ENCODE data around the gene GID4.
"Not testable (repeated sequence)": the region's sequence is repeated elsewhere in the genome, so short reads cannot be mapped to it uniquely, and the experiment has no call there.

Gene GID4

DNA sequence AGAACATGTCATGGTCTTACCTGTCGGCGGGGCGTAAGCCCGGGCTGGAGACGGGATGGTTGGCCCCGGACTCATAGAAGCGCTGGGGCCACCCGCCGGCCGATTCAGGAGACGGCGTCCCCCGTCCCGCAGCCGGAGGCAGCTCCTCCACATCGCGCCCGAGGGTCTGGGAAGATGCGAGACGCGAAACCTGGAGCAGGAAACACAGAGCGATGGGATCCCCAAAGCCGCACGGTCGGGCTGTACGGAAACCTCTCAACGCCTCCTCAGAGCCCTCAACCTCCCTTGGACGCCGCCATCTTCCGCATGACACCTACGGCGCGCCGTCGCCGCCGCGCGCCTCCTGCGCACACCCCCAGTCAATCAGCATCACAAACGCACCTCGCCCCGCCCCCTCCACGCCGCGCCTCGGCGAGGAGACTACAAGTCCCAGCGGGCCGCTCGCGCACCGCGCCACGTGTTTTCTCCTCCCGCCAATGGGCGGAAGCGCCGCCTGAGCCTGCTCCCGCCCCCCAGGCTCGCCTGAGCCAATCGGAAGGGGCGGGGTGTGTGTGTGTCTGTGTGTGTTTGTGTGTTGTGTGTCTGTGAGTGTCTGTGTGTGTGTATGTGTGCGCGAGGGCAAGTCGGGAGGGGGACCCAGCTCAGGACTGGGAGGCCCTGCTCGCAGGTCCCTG, at the start of gene GID4, which contains the start of gene ATPAF2:
GID4 (plus strand) TSS at position 548 of the 674 bp plus-strand sequence; CDS start at position 605, 57 bp downstream.
ATPAF2 (minus strand) TSS at position 308 of the 674 bp plus-strand sequence; CDS start at position 153, 155 bp downstream.
- DNase-seq = peak; percentile 97 to 99

DNA sequence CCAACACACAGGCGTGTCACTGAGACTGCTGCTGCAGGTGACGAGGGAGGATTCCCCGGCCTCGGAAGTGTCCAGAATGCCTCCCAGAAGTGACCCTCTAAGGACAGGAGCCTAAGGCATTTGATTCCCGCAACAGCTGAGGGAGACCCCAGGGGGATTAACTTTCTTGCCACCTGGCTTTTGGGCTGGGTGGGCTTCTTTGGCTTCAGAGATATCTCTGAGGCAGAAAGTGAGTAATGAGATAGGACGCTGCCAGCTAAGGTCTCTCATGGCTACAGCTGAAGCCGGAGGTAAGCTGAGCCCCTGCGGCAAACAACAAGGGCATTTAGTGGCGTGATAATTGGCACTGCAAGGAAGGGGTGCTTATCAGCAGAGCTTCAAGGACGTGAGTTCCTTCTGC, 49.6 kb upstream of the GID4 start:
- no peak for DNase-seq

DNA sequence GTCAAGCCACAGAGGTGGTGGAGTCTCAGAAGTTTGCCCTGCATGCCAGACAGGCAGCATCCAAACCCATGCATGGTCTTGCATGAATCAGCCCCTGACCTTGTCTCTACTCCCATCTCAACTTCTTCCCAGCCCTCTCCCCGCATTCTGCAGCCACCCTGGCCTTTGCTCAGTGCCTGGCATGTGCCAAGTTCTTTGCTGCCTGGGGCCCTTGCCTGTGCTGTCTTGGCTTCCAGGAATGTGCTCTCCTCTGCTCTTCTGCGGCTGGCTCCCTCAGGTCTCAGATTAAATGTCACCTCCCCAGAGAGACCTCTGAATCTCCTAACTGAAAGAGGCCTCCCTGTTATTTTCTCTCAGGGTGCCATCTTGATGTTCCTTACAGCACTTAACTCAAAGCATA, 48.9 kb upstream of the GID4 start:
- DNase-seq = no peak

DNA sequence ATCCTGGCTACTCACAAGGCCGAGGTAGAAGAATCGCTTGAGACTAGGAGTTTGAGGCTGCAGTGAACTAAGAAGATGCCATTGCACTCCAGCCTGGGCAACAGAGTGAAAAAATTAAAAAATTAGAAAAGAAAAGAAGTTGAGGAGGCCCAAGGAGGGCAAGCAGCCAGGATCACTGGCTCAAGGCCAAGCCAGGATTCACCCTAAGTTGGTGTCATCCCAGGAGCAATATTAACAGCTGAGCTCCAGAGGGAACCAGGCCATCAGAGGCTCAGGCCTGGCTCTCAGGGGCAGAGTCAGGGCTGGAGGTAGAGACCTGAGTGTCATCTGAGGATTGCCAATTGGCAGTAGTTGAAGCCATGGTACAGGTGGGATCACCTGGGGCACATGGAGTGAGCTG, 45.8 kb upstream of the GID4 start:
- no peak for DNase-seq

DNA sequence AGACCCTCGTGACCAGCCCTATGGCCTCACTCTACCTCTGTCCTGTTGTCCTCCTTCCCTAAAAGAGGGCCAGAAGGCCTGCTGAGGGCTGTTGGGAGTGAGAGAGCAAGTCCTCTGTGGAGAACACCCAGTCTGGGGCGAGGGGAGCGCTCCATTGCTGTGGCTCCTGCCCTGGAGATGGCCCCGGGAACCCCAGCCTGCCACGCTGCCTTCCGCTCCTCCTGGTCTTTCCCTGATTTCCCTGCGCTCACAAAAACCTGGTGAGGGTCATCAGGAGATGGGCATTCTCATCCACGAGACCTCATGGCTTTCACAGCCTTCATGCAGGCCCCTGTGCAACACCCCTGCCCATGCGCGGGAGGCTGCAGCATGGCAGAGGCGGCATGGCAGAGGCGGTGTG, 45.4 kb upstream of the GID4 start:
- DNase-seq = no peak

DNA sequence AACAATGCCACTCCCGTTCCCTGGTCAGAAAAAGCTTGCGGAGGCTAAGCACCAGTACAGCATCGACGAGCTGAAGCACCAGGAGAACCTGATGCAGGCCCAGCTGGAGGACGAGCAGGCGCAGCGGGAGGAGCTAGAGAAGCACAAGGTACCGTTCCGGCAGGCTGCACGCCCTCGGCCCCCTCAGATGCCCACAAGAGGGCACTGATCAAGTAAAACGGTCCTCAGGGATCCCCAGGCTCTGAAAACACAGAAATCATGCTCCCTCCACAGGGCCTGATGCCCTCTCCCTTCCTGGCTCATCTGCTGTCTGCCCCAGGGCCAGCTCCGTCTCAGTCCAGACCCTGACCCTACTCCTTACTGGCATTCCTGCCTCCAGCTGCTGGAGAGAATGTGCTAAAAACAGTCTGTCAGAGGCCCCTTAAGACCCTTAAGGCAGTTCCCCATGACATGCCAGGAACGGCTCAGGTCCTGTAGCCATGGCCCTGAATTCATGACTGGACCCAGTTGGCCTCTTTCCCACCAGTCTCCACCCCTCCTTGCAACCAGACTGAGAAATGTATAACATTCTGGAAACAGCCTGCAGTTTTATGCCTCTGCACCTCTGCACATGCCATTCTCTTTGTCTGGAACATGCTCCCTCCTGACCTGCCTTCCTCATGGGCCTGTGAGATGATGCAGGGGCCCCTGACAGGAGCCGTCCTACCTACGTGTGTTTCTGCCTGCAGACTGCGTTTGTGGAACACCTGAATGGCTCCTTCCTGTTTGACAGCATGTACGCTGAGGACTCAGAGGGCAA, 44.7 kb upstream of the GID4 start:
- DNase-seq = peak; percentile 65 to 86

DNA sequence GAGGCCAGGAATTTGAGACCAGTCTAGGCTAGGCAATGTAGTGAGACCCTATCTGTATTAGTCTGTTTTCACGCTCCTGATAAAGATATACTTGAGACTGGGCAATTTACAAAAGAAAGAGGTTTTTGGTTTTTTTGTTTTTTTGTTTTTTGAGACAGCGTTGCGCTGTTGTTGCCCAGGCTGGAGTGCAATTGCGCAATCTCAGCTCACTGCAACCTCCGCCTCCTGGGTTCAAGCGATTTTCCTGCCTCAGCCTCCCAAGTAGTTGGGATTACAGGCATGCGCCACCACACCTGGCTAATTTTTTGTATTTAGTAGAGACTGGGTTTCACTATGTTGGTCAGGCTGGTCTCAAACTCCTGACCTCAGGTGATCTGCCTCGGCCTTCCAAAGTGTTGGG, 43.3 kb upstream of the GID4 start:
- not testable (repeated sequence) for DNase-seq

DNA sequence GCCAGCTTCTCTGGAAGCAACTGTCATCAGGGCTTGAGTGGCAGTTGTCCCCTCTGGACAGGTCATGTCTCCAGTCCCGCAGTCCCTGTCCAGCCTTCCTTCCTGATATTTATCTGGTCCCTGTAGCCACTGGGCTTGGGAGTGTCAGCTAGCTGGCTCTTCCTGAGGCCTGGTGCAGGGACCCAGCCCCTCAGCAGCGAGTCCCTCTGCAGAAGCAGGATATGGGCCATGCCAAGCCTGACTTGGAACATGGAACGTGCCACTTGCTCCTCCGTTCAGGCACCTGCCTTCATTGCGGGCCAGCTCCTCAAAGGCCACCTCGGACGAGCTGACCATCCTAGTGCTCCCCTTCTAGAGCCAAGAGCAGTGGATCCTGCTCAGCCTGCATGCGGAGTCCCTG, 40.3 kb upstream of the GID4 start:
- DNase-seq = no peak

DNA sequence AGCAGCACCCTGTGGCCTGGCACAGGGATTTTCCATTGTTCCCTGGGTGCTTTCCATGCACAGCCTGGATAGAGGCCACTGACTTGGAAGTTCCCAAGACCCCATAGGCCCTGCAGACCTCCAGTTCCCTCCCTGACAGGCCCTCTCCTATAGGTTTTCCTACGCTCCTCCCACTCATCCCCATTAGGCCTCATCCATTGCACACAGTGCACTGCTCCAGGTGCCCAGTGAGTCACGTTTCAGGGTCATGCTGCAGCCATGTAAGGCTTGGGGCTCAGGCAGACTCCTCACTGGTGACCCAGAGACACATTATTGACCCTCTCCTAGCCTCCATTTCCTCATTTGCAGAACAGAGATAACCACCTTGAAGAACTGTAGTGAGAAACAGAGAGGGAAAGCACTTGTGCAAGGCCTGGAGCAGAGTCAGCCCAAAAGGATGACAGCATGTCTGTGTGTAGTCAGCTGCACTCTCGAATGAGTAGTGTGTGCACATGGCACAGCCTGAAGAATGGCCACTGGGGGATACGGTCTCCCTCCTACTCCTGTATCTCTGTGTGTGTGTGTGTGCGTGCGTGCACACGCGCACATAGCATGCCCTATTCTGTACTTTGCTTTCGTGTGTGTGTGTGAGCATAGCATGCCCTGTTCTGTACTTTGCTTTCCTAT, 39.7 kb upstream of the GID4 start:
- DNase-seq = no peak

DNA sequence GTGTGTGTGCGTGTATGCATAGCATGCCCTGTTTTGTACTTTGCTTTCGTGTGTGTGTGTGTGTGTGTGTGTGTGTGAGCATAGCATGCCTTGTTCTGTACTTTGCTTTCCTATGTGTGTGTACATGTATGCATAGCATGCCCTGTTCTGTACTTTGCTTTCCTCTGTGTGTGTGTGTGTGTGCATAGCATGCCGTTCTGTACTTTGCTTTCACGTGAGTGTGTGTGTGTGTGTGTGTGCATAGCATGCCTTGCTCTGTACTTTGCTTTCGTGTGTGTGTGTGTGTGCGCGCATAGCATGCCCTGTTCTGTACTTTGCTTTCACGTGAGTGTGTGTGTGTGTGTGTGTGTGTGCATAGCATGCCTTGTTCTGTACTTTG, 39.2 kb upstream of the GID4 start:
- DNase-seq = no peak

DNA sequence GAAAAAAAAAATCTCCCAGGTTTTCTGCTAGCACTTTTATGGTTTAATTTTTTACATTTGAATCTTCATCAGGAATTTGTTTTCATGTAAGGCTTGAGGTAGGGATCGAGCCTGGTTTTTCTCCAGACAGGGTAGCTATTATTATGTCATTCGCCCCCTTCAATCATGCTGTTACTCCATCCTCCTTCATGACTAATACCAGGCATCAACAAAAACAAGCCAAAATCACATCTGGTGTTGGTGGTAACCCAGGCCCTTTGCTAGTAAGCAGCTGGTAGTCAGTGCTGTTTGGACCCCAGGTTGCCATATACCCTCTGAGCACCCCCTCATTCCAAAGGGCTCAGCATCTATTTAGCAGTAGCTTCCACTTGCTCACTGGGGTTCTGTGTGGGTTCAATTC, 37.0 kb upstream of the GID4 start:
- no peak for DNase-seq

DNA sequence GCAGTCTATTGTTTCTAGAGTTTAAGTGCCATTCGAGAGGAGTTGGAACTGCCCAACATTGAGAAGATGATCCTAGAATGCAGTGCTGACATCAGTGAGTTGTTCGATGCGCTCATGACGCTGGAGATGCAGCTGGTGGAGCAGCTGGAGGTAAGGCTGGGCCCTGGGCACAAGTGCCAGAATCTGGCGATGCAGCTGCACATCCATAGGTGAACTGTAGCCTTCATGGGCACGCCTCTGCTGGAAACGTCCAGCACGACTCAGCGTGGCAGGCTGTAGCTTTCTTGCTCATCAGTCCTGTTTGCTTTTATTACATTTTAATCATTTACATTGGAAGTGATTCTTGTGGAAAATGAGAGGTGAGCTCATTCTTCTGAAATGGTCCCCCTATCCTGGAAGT, 34.9 kb upstream of the GID4 start:
- peak; percentile 46 to 77 for DNase-seq

DNA sequence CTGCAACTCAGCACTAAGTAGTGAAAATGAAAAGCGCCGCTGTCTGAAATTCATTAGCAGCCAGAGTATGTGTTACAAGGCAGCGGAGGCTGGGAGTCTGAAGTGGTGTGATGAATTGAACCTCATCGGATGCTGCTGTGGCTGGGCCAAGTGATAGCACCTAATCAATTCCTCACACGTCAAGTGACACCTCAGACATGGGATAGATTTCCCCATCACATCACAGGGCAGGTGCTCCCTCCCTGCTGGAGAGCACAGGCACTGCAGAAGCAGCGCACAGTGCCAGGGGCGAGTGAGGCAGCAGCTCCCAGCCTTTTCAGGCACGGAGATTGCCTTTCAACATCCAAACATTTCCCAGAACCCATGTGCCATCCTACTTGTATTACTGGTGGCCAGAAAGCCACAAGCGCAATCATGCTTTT, 34.3 kb upstream of the GID4 start:
- DNase-seq = peak in 1 of 2 experiments; percentile 13

DNA sequence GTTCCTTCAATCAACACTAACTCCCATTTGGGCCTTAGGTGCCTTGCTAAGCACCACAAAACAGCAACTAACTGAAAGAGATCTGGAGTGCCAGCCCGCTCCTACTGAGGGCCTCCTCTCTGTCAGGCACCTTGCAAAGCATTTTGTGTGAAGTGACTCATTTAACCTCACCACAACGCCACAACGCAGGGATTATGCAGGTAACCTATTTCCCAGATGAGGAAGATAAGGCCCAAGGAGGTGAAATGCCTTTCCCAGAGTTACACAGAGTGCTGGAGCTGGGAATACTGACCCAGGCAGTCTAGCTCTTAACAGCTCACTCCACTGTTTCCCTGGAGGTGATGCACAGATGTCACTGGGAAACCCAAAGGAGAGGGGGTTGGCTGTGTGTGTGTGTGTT, 33.7 kb upstream of the GID4 start:
- DNase-seq = no peak

DNA sequence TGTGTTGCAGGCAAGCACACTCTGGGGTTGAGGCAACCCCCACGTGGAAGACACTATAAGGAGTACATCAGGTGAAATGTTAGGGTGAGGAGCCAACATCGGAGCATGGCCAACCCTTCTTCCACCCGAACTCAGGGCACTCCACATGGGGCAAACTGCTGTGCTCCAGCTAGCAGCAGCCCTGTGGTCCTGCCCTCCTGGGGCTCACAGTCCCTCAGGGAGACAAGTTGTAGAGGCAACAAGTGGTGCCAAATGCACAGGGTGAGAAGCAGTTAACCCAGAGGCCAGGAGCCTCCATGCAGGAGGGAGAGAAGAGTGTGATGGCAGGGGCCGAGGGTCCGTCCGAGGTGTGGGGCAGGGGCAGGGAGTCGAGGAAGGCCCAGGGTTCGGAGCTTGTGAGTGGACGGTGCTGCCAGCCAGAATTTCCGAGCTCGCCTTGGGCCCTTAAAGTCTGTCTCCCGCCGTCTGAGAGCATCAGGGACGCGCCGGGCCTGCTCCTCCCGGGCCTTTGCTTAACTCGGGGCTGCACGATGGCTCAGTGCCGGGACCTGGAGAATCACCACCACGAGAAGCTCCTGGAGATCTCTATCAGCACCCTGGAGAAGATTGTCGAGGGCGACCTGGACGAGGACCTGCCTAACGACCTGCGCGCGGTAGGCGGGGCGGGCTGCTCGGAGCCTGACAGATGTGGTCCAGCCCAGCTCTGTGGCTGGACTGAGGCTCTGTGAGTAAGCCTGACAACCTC, 32.5 kb upstream of the GID4 start:
- no peak for DNase-seq

DNA sequence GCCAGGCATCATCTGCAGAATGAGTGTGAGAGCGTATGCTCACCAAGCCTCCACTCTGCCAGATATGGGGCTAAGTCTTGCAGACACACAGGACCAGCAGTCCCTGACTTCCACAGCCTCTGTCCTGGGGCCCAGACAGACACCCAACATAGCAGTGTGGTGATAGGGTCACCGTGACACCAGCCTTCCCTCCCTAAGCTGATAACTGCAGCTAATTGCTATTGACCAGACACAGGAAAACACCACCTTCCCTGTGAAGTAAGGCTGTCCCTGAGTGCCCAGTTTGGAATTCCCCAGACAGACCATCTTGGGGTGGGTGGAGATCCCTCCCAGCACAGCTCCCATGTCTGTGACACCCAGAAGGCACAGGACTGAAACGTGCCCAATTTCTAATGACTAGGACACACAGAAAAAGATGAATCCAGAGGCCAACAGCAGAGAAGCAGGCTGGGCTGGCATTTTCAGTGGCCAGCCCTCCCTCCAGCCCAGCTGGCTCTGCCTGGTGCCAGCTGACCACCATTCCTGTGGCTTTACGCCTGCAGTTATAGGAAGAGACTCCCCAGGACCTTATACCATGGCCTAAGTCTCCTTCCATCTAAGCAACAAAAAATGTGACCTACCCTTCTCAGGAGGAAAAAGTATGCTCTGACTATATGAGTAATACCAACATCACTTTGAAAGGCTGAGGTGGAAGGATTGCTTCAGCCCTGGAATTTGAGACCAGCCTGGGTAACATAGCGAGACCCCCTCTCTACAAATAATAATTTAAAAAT, 30.5 kb upstream of the GID4 start:
- no peak for DNase-seq

DNA sequence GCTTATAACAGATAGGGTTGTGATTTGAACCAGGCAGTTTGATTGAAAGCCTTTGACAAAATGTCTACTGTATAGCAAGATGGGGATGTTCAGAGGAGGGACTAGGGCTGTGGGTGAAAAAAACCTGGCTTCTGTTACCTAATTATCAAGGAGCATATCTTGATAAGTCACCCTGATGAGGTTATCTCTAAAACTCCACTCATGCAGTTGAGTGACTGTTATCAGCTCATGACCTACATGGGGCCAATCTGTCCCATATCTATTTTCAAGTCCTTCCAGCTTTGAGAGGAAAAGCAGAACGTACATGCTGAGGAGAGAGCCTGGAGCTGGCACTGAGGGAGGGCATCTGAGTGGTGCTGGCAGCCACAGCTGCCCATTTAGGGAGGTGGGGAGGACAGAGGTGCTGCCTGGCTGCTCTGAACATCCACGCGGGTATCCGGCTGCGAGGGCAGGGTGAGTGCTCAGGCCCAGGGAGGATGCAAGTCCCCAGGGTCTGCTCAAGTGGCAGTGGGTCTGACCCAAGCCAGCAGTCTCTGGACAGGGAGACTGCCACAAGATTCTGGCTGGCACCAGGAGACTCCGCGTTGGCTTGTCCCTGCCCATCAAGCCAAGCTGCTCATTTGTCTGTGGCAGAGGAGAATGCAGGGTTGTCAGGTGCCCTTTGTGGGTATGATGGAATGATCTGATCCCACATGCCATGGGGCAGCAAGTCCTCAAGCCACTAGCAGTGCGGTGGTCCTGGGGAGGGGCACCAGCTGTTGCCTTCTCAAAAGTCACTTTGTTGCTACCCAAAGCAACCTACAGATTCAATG, 29.4 kb upstream of the GID4 start:
- DNase-seq = no peak

DNA sequence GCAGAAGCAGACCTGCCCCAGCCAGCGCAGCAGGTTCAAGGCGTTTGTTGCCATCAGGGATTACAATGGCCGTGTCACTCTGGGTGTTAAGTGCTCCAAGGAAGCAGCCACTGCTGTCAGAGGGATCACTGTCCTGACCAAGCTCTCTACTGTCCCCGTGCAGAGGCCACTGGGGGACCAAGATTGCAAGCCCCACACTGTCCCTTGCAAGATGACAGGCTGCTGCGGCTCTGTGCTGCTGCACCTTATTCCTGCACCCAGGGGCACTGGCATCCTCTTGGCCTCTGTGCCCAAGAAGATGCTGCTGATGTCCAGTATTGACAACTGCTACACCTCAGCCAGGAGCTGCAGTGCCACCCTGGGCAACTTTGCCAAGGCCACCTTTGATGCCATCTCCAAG, 27.9 kb upstream of the GID4 start:
- DNase-seq = no peak

DNA sequence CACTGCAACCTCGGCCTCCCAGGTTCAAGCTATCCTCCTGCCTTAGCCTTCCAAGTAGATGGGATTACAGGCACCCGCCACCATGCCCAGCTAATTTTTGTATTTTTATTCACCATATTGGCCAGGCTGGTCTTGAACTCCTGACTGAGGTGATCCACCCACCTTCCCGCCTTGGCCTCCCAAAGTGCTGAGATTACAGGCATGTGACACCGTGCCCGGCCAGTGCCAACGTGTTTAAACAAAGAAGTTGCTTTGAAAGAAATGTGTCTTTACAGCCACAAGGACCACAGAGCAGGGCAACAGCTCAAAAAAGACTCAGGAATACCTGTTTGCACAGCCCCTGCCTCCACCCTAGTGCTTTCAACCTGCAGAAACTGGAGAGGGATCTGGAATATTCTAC, 25.2 kb upstream of the GID4 start:
- no peak for DNase-seq

DNA sequence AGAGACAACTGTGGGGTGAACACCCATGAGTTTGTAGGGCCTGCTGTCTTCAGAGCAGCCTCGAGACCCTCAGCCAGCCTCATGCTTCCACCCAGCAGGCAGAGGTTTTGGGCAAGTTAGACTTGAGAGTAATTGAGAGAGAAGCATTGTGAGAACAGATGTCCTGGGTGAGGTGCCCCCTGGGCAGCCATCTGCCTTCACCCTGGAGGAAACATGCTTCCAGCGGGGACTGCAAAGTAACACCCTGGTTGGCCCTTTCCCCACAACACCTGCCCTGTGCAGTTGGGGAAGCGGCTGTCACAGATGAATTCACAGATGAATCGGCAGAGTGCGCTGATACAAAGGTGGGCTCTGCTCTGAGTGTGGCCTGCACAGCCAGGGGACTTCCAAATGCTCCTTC, 23.6 kb upstream of the GID4 start:
- DNase-seq = peak; percentile 93 to 97

DNA sequence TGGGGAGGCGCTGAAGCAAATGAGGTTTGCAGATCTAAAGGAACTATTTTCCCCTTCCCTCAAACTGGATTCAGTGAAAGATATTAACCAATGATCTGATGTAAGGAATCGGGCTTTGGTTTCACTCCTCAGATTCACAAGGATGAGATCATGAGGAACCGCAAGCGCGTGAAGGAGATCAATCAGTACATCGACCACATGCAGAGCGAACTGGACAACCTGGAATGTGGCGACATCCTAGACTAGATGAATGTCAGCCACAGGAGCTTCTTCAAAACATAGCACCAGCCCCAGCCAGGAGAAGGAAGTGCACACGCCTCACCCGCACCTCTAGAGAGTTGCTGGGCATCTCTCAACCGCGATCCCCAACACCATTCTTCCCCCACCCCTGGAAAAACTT, 22.8 kb upstream of the GID4 start:
- DNase-seq = no peak
